OCI-LY3 (cell line): ENCODE data around the gene CHRNA9.

ENCODE experiments used
- H2AFZ ChIP-seq: fragments of 200-600, 300-600 bp; shearing (Covaris generic); 2 replicates; pipeline ENCODE4 v1.6.0; 2014; ENCODE audit warnings: antibody characterized with exemption, low read depth, low read length
- H3K27ac ChIP-seq: fragments of 200-600, 300-600 bp; sonication (generic); 2 replicates; pipeline ENCODE4 v1.5.1; 2014; ENCODE audit warnings: mild to moderate bottlenecking, low read length, moderate library complexity, mixed read lengths
- H3K27me3 ChIP-seq: fragments of 200-600, 300-600 bp; sonication (generic); 2 replicates; pipeline ENCODE4 v1.6.1; 2014; ENCODE audit warnings: low read depth, low read length, mixed read lengths
- H3K36me3 ChIP-seq: fragments of 200-600, 300-600 bp; sonication (generic); replicated peaks from 2 replicates; pipeline ENCODE3; 2014; ENCODE audit warnings: low read depth, low read length, mixed read lengths
- H3K4me1 ChIP-seq: fragments of 300-600, 200-600 bp; sonication (generic); 2 replicates; pipeline ENCODE4 v1.6.1; 2014; ENCODE audit warnings: low read length, mixed read lengths
- H3K4me2 ChIP-seq: fragments of 200-600, 300-600 bp; sonication (generic); 2 replicates; pipeline ENCODE4 v1.6.1; 2014; ENCODE audit warnings: low read length, mixed read lengths
- H3K4me3 ChIP-seq: fragments of 300-600, 200-600 bp; sonication (generic); 2 replicates; pipeline ENCODE4 v1.5.1; 2014; ENCODE audit warnings: antibody characterized with exemption, mild to moderate bottlenecking, low read length, moderate library complexity
- H3K79me2 ChIP-seq: fragments of 300-600, 200-600 bp; shearing (Covaris generic); 2 replicates; pipeline ENCODE4 v1.6.1; 2014; ENCODE audit warnings: mild to moderate bottlenecking, low read length, mixed read lengths
- H3K9ac ChIP-seq: fragments of 300-600, 200-600 bp; shearing (Covaris generic); 2 replicates; pipeline ENCODE4 v1.6.0; 2014; ENCODE audit warnings: mild to moderate bottlenecking, low read length, moderate library complexity
- H3K9me3 ChIP-seq: fragments of 200-600, 300-600 bp; shearing (Covaris generic); 2 replicates; pipeline ENCODE4 v1.6.1; 2014; ENCODE audit warnings: low read length, mixed read lengths; ENCODE audit not compliant: insufficient read depth
- H4K20me1 ChIP-seq: fragments of 200-600, 300-600 bp; sonication (generic); 2 replicates; pipeline ENCODE4 v1.6.1; 2016; ENCODE audit warnings: low read length, mixed read lengths; ENCODE audit not compliant: insufficient read depth
- CTCF ChIP-seq: fragments of 200-600, 300-600 bp; sonication (generic); IDR thresholded peaks from 2 replicates; pipeline ENCODE4 v1.5.1; 2014; ENCODE audit warnings: antibody characterized with exemption, low read length, low read depth
- EZH2phosphoT487 ChIP-seq: fragments of 200-600 bp; shearing (Covaris generic); IDR thresholded peaks from 2 replicates; pipeline ENCODE4 v1.6.1; 2018; ENCODE audit warnings: antibody characterized with exemption, mixed run types, low read depth

Gene CHRNA9

GRCh38 chr4:40322811-40323210, 12.3 kb upstream of the CHRNA9 start:
- Histone ChIP-seq H3K4me3 (no peak overlapping the region), H3K4me1 (peaks cover 4% of the 10 kb centered on the region; the same call in 1 of the 2 replicates), H2AFZ (no peak overlapping the region), H3K4me2 (no peak overlapping the region), H3K9ac (no peak overlapping the region), H3K27ac (no peak overlapping the region), H3K27me3 (no peaks in the 10 kb centered on the region), H3K79me2 (no peaks in the 10 kb centered on the region), H3K36me3 (no peaks in the 10 kb centered on the region), H3K9me3 (no peaks in the 10 kb centered on the region), H4K20me1 (no peaks in the 10 kb centered on the region)
- TF ChIP-seq EZH2phosphoT487: no peak
- TF ChIP-seq CTCF: no peak

GRCh38 chr4:40323866-40324265, 11.3 kb upstream of the CHRNA9 start:
- Histone ChIP-seq H3K9me3 (no peaks in the 10 kb centered on the region), H3K36me3 (no peaks in the 10 kb centered on the region), H2AFZ (no peak overlapping the region), H3K79me2 (no peaks in the 10 kb centered on the region), H3K4me2 (no peak overlapping the region), H3K27ac (no peak overlapping the region), H3K4me3 (no peak overlapping the region), H3K9ac (no peak overlapping the region), H4K20me1 (no peaks in the 10 kb centered on the region), H3K27me3 (no peaks in the 10 kb centered on the region), H3K4me1 (peaks cover 4% of the 10 kb centered on the region; the same call in 1 of the 2 replicates)
- TF ChIP-seq CTCF: no peak
- no peak for TF ChIP-seq EZH2phosphoT487

GRCh38 chr4:40325406-40326019, 9.6 kb upstream of the CHRNA9 start:
- Histone ChIP-seq H3K79me2 (no peaks in the 10 kb centered on the region), H3K9ac (no peak overlapping the region), H3K27ac (no peak overlapping the region), H3K9me3 (no peaks in the 10 kb centered on the region), H3K36me3 (no peaks in the 10 kb centered on the region), H3K4me2 (peak overlapping the region; percentile 39; the same call in 1 of the 2 replicates), H3K4me1 (peaks cover 4% of the 10 kb centered on the region; the same call in 1 of the 2 replicates), H3K4me3 (no peak overlapping the region), H4K20me1 (no peaks in the 10 kb centered on the region), H3K27me3 (no peaks in the 10 kb centered on the region), H2AFZ (0 out of 2 replicates have a peak overlapping the region, but pooled peaks have one; percentile 6)
- TF ChIP-seq EZH2phosphoT487: no peak
- TF ChIP-seq CTCF: peak; percentile 91

- Histone ChIP-seq H3K36me3 (no peaks in the 10 kb centered on the region), H3K9ac (no peak overlapping the region), H3K9me3 (no peaks in the 10 kb centered on the region), H3K4me2 (no peak overlapping the region), H3K4me1 (peaks cover 4% of the 10 kb centered on the region; the same call in 1 of the 2 replicates), H3K27me3 (no peaks in the 10 kb centered on the region), H3K4me3 (no peak overlapping the region), H2AFZ (no peak overlapping the region), H4K20me1 (no peaks in the 10 kb centered on the region), H3K27ac (no peak overlapping the region), H3K79me2 (no peaks in the 10 kb centered on the region)
- TF ChIP-seq EZH2phosphoT487 (no peak), CTCF (no peak)
Observed at GRCh38 chr4:40327340-40327739, 7.8 kb upstream of the CHRNA9 start.
